H9 (cell line): ENCODE measurements around the gene EHBP1. TPM values are rescaled to one million over a fixed set of nuclear protein-coding genes. Genes with fewer than 3 reads are reported as not detected.

Experiments
- DNase-seq: peaks from one replicate; pipeline ENCODE4 v3.0.0-alpha.2; 2017
- H2AFZ ChIP-seq: one replicate; pipeline ENCODE4 v1.6.1; 2013; ENCODE audit warnings: mild to moderate bottlenecking, low read length, control low read depth, moderate library complexity
- H2AK5ac ChIP-seq: 2 replicates; pipeline ENCODE4 v1.6.1; 2013; ENCODE audit warnings: low read length, control low read depth, mixed read lengths; ENCODE audit not compliant: insufficient read length
- H2BK120ac ChIP-seq: one replicate; pipeline ENCODE4 v1.6.1; 2013; ENCODE audit warnings: low read depth, mild to moderate bottlenecking, low read length, control low read depth, inconsistent platforms; ENCODE audit not compliant: poor library complexity, severe bottlenecking
- H2BK12ac ChIP-seq: 2 replicates; pipeline ENCODE4 v1.6.1; 2013; ENCODE audit warnings: low read length, control low read depth, mixed read lengths, low read depth; ENCODE audit not compliant: insufficient read length
- H2BK15ac ChIP-seq: 2 replicates; pipeline ENCODE4 v1.6.1; 2013; ENCODE audit warnings: low read depth, low read length, control low read depth
- H2BK20ac ChIP-seq: one replicate; pipeline ENCODE4 v1.6.1; 2013; ENCODE audit warnings: low read depth, mild to moderate bottlenecking, low read length, control low read depth, inconsistent platforms; ENCODE audit not compliant: poor library complexity, severe bottlenecking
- H2BK5ac ChIP-seq: 2 replicates; pipeline ENCODE4 v1.6.1; 2013; ENCODE audit warnings: low read length, control low read depth, mixed read lengths; ENCODE audit not compliant: insufficient read length
- H3K14ac ChIP-seq: 2 replicates; pipeline ENCODE4 v1.6.1; 2013; ENCODE audit warnings: low read length, control low read depth; ENCODE audit not compliant: insufficient read depth
- H3K18ac ChIP-seq: 2 replicates; pipeline ENCODE4 v1.6.1; 2013; ENCODE audit warnings: low read depth, mild to moderate bottlenecking, mixed read lengths, low read length, control low read depth; ENCODE audit not compliant: insufficient read length
- H3K23ac ChIP-seq: 2 replicates; pipeline ENCODE4 v1.6.1; 2013; ENCODE audit warnings: low read length, control low read depth, mixed read lengths, low read depth; ENCODE audit not compliant: insufficient read length
- H3K23me2 ChIP-seq: 2 replicates; pipeline ENCODE4 v1.6.1; 2013; ENCODE audit warnings: low read depth, mild to moderate bottlenecking, mixed read lengths, low read length, control low read depth; ENCODE audit not compliant: insufficient read length, poor library complexity, severe bottlenecking
- H3K27ac ChIP-seq: 2 replicates; pipeline ENCODE4 v1.5.1; 2013; ENCODE audit warnings: low read length, control low read depth, mixed read lengths, low read depth; ENCODE audit not compliant: insufficient read length
- H3K27me3 ChIP-seq: 2 replicates; pipeline ENCODE4 v1.6.1; 2013; ENCODE audit warnings: low read length, control low read depth, inconsistent platforms; ENCODE audit not compliant: insufficient read depth
- H3K4ac ChIP-seq: 2 replicates; pipeline ENCODE4 v1.6.1; 2013; ENCODE audit warnings: low read depth, mild to moderate bottlenecking, control low read depth, inconsistent platforms, low read length, moderate library complexity
- H3K4me1 ChIP-seq: 2 replicates; pipeline ENCODE4 v1.6.1; 2013; ENCODE audit warnings: low read length, control low read depth, inconsistent platforms; ENCODE audit not compliant: insufficient read depth
- H3K4me2 ChIP-seq: 2 replicates; pipeline ENCODE4 v1.6.1; 2013; ENCODE audit warnings: low read length, control low read depth, mixed read lengths; ENCODE audit not compliant: insufficient read length, insufficient read depth
- H3K56ac ChIP-seq: 2 replicates; pipeline ENCODE4 v1.6.1; 2013; ENCODE audit warnings: low read depth, mild to moderate bottlenecking, mixed read lengths, low read length, control low read depth; ENCODE audit not compliant: insufficient read length
- H3K79me1 ChIP-seq: 2 replicates; pipeline ENCODE4 v1.6.1; 2013; ENCODE audit warnings: low read depth, mild to moderate bottlenecking, moderate library complexity, low read length, control low read depth, inconsistent platforms; ENCODE audit not compliant: insufficient read depth, poor library complexity, severe bottlenecking
- H3K79me2 ChIP-seq: 2 replicates; pipeline ENCODE4 v1.6.1; 2013; ENCODE audit warnings: low read length, control low read depth, inconsistent platforms; ENCODE audit not compliant: insufficient read depth
- H3K9ac ChIP-seq: 2 replicates; pipeline ENCODE4 v1.6.1; 2013; ENCODE audit warnings: low read length, control low read depth, mixed read lengths; ENCODE audit not compliant: insufficient read length; ENCODE audit errors: extremely low read depth
- H3K9me3 ChIP-seq: one replicate; pipeline ENCODE4 v1.6.1; 2013; ENCODE audit warnings: low read depth, low read length, inconsistent platforms; ENCODE audit not compliant: control insufficient read depth
- H3T11ph ChIP-seq: one replicate; pipeline ENCODE4 v1.6.1; 2013; ENCODE audit warnings: mild to moderate bottlenecking, low read length, control low read depth, inconsistent platforms
- H4K20me1 ChIP-seq: one replicate; pipeline ENCODE4 v1.6.1; 2013; ENCODE audit not compliant: control insufficient read depth, insufficient read length, insufficient read depth
- H4K5ac ChIP-seq: 2 replicates; pipeline ENCODE4 v1.6.1; 2013; ENCODE audit warnings: low read depth, mild to moderate bottlenecking, mixed read lengths, low read length, control low read depth; ENCODE audit not compliant: insufficient read length
- H4K8ac ChIP-seq: replicated peaks from 2 replicates; pipeline ENCODE4 v1.6.1; 2013; ENCODE audit warnings: low read length, control low read depth, mixed read lengths, low read depth; ENCODE audit not compliant: insufficient read length
- H4K91ac ChIP-seq: 2 replicates; pipeline ENCODE4 v1.6.1; 2013; ENCODE audit warnings: low read depth, mild to moderate bottlenecking, moderate library complexity, mixed read lengths, low read length, control low read depth; ENCODE audit not compliant: insufficient read length
- H3K27ac Mint-ChIP-seq, 3 experiments: 2 replicates in 2 of 3; 3 replicates in 1 of 3; pipeline ENCODE4 v1.8.0; 2020 to 2021; ENCODE audit warnings: mixed read lengths in 3 of 3, mild to moderate bottlenecking in 1 of 3, moderate library complexity in 1 of 3
- H3K27me3 Mint-ChIP-seq: 2 replicates; pipeline ENCODE4 v1.8.0; 2021; ENCODE audit warnings: low read depth, mild to moderate bottlenecking, moderate library complexity, mixed read lengths
- H3K36me3 Mint-ChIP-seq, 3 experiments: 2 replicates in 2 of 3; 3 replicates in 1 of 3; pipeline ENCODE4 v1.8.0; 2020 to 2021; ENCODE audit warnings: low read depth in 3 of 3, mixed read lengths in 3 of 3; ENCODE audit not compliant: insufficient read depth in 1 of 3
- H3K4me1 Mint-ChIP-seq, 2 experiments: 2 replicates each; pipeline ENCODE4 v1.8.0; 2020; ENCODE audit warnings: mixed read lengths in 2 of 2
- H3K4me3 Mint-ChIP-seq, 2 experiments: 2 replicates in 1 of 2; 3 replicates in 1 of 2; pipeline ENCODE4 v1.8.0; 2020 to 2021; ENCODE audit warnings: mild to moderate bottlenecking in 2 of 2, mixed read lengths in 2 of 2, moderate library complexity in 1 of 2
- H3K9me3 Mint-ChIP-seq, 2 experiments: 2 replicates in 1 of 2; 3 replicates in 1 of 2; pipeline ENCODE4 v1.8.0; 2020; ENCODE audit warnings: mild to moderate bottlenecking in 2 of 2, mixed read lengths in 2 of 2, moderate library complexity in 1 of 2
- WGBS: extraction: QIAGEN DNeasy Blood & Tissue Kit; methylation state at CpG from one replicate; pipeline ENCODE4 v1.1.7; 2013; ENCODE audit warnings: missing lambda C conversion rate, low lambda C conversion rate, mixed read lengths; ENCODE audit not compliant: insufficient read length; ENCODE audit errors: extremely low coverage; 5-methylcytosine and 5-hydroxymethylcytosine counted together
- total RNA-seq: library from RNA; stranded (reverse); gene quantifications from 2 replicates; pipeline ENCODE4 v1.2.1, GENCODE V29; 2021
- TF ChIP-seq, protein P1 (sequence below): fragments of 200-600 bp; sonication (generic); conservative IDR thresholded peaks from 3 replicates; pipeline ENCODE4 v1.8.0; 2021; ENCODE audit warnings: antibody characterized with exemption, mild to moderate bottlenecking

EHBP1 gene
- total RNA-seq, 1 experiment from 2014 or later: 35.6 TPM

DNA sequence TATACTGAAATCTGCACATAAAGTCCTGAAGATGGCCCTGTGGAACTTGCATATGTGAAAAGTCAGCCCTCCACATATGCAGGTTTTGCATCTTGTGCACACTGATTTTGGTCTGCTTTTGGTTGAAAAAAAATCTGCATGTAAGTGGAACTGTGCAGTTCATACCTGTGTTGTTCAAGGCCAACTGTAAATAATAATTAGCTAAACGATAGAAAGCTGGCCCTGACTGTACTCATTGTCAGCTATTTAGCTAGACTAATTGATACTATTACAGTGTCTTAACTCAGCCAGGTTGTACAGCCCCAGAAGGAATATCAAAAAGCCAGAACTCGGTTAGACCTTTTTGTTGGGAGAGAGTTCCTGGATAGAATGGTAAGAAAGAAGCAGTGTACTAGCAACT is 54.5 kb downstream of the EHBP1 start:
- Histone ChIP-seq H2AFZ (no peak overlapping the region), H3K9me3 (no peaks in the 10 kb centered on the region), H3K4ac (no peak overlapping the region), H4K20me1 (no peaks in the 10 kb centered on the region), H3T11ph (no peak overlapping the region), H2BK20ac (no peak overlapping the region), H2BK120ac (no peak overlapping the region), H3K4me2 (no peak overlapping the region), H3K27me3 (no peaks in the 10 kb centered on the region), H3K4me1 (no peaks in the 10 kb centered on the region), H2AK5ac (no peak overlapping the region), H3K56ac (no peak overlapping the region), H3K23me2 (no peaks in the 10 kb centered on the region), H3K23ac (no peak overlapping the region), H3K79me1 (no peaks in the 10 kb centered on the region), H2BK15ac (no peak overlapping the region), H4K8ac (no peak overlapping the region), H3K79me2 (no peaks in the 10 kb centered on the region; the same call in 1 of the 2 replicates), H2BK5ac (no peak overlapping the region), H2BK12ac (no peak overlapping the region), H3K9ac (no peak overlapping the region), H4K91ac (no peak overlapping the region), H4K5ac (no peak overlapping the region), H3K18ac (no peak overlapping the region), H3K27ac (no peak overlapping the region), H3K14ac (no peak overlapping the region)
- peaks cover 5 to 7% (median 7%) of the 10 kb centered on the region in 3 experiments for H3K36me3 Mint-ChIP-seq
- no peak for DNase-seq
- H3K27me3 Mint-ChIP-seq: no peaks in the 10 kb centered on the region
- WGBS: no CpG with 5 or more reads among the region's 2 CpGs
- H3K4me1 Mint-ChIP-seq: peaks cover 2 to 6% of the 10 kb centered on the region in 2 experiments; a peak in 3 of 4 replicates
- H3K27ac Mint-ChIP-seq: no peak overlapping the region
- TF ChIP-seq, protein P1, sequence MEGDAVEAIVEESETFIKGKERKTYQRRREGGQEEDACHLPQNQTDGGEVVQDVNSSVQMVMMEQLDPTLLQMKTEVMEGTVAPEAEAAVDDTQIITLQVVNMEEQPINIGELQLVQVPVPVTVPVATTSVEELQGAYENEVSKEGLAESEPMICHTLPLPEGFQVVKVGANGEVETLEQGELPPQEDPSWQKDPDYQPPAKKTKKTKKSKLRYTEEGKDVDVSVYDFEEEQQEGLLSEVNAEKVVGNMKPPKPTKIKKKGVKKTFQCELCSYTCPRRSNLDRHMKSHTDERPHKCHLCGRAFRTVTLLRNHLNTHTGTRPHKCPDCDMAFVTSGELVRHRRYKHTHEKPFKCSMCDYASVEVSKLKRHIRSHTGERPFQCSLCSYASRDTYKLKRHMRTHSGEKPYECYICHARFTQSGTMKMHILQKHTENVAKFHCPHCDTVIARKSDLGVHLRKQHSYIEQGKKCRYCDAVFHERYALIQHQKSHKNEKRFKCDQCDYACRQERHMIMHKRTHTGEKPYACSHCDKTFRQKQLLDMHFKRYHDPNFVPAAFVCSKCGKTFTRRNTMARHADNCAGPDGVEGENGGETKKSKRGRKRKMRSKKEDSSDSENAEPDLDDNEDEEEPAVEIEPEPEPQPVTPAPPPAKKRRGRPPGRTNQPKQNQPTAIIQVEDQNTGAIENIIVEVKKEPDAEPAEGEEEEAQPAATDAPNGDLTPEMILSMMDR: no peak
- H3K4me3 Mint-ChIP-seq: no peak overlapping the region
- peaks cover 4 to 5% of the 10 kb centered on the region in 2 experiments for H3K9me3 Mint-ChIP-seq
